ENCODE measurements around the gene ODF2.

Gene ODF2

GRCh38 chr9:128485414-128485855, 29.6 kb downstream of the ODF2 start:
- no peak for TF ChIP-seq CTCF (conservative IDR thresholded peaks at IDR 0.05)
- no peak overlapping the region for H3K27ac ChIP-seq

GRCh38 chr9:128486201-128486600, 30.4 kb downstream of the ODF2 start:
- TF ChIP-seq CTCF (conservative IDR thresholded peaks at IDR 0.05), result no peak

DNA sequence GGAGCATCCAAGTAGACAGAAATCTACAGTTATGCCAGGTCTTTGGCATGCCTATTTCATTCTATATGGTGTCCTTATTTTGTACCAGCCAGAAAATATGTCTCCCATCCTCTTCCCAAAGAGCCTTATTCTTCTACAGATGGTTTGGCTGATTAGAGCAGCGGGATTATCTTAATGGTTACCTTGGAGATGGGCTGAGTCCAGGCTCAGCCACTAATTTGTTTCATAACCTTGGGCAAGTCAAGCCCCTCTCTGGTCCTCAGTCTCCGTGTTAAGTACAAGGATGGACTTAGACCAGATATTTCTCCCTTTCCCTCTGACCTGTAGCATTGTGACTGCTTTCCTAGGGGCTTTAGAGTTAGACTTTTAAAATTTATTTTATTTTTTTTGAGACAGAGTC, 37.6 kb downstream of the ODF2 start:
- H3K27ac ChIP-seq, result peak overlapping the region; percentile 84
- TF ChIP-seq CTCF (conservative IDR thresholded peaks at IDR 0.05), result no peak

More at GRCh38 chr9:128486201-128486600, 30.4 kb downstream of the ODF2 start:
- H3K27ac ChIP-seq, result no peak overlapping the region

GRCh38 chr9:128494108-128494745, 38.4 kb downstream of the ODF2 start:
- TF ChIP-seq CTCF (conservative IDR thresholded peaks at IDR 0.05), result no peak
- peak overlapping the region; percentile 84 for H3K27ac ChIP-seq

- peak overlapping the region; percentile 84 for H3K27ac ChIP-seq
- TF ChIP-seq CTCF (conservative IDR thresholded peaks at IDR 0.05), result no peak
These were observed 38.9 kb downstream of the ODF2 start for GRCh38 chr9:128494746-128495129.

- peak overlapping the region; percentile 84 for H3K27ac ChIP-seq
- no peak for TF ChIP-seq CTCF (conservative IDR thresholded peaks at IDR 0.05)
These were observed 39.5 kb downstream of the ODF2 start for GRCh38 chr9:128495296-128495695.

DNA sequence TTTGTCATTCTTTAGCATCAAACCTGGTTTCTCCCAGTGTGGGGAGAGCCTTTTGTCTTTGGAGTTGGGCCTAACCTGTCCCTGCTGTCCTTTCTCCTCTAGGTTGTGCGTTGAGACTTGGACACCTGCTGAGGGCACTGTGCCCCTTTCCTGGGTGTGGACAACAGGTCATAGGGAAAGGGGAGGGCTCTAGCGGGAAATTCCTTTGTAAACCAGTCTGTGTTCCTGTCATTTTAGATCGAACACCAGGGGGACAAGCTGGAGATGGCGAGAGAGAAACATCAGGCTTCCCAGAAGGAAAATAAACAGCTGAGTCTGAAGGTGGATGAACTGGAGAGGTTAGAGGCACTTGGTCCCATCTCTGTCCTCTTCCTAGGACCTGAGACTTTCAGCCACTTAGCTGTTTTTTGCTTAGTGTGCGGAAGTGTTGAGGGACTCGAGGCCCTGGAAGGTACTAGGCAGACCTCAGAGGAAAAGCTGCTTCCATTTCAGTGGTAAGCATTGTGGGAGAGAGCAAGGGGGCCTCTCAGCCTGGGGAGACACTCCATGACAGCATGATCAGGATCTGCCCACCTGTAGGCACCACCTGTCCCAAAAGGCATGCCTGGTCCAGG, 40.1 kb downstream of the ODF2 start:
- peak; percentile 12; the same call in 1 of the 2 replicates for TF ChIP-seq CTCF (conservative IDR thresholded peaks at IDR 0.05)
- peak overlapping the region; percentile 84 for H3K27ac ChIP-seq

Measured in VCaP (cell line).